GM23248 (cell line): Measurements from ENCODE around the gene C5orf15. TPM values are rescaled to one million over a fixed set of nuclear protein-coding genes. Genes with fewer than 3 reads are reported as not detected.

ENCODE experiments used
- DNase-seq: peaks from one replicate; pipeline ENCODE4 v3.0.0-alpha.2; 2015
- H2AFZ ChIP-seq: fragments of 200-600 bp; sonication (generic); 2 replicates; pipeline ENCODE4 v1.6.1; 2016; ENCODE audit warnings: antibody characterized with exemption
- H3F3A ChIP-seq: fragments of 200-600 bp; sonication (generic); 2 replicates; pipeline ENCODE4 v1.6.1; 2016; ENCODE audit warnings: mild to moderate bottlenecking, antibody characterized with exemption, mixed run types; ENCODE audit not compliant: insufficient read depth
- H3K27ac ChIP-seq: fragments of 200-600 bp; sonication (generic); 2 replicates; pipeline ENCODE4 v1.5.1; 2016; ENCODE audit warnings: mild to moderate bottlenecking
- H3K27me3 ChIP-seq: fragments of 200-600 bp; sonication (generic); replicated peaks from 2 replicates; pipeline ENCODE4 v1.6.1; 2016; ENCODE audit warnings: mild to moderate bottlenecking; ENCODE audit not compliant: insufficient read depth
- H3K36me3 ChIP-seq: fragments of 200-600 bp; sonication (generic); 2 replicates; pipeline ENCODE4 v1.6.1; 2016; ENCODE audit warnings: low read depth, mild to moderate bottlenecking
- H3K4me1 ChIP-seq: fragments of 200-600 bp; sonication (generic); 2 replicates; pipeline ENCODE4 v1.6.1; 2016; ENCODE audit warnings: mild to moderate bottlenecking; ENCODE audit not compliant: insufficient read depth
- H3K4me2 ChIP-seq: fragments of 200-600 bp; sonication (generic); one replicate; pipeline ENCODE4 v1.6.1; 2016; ENCODE audit warnings: mild to moderate bottlenecking; ENCODE audit not compliant: unreplicated experiment
- H3K4me3 ChIP-seq: fragments of 200-600 bp; sonication (generic); 2 replicates; pipeline ENCODE4 v1.5.1; 2016; ENCODE audit warnings: mild to moderate bottlenecking
- H3K79me2 ChIP-seq: fragments of 200-600 bp; sonication (generic); 2 replicates; pipeline ENCODE4 v1.6.1; 2016; ENCODE audit warnings: mild to moderate bottlenecking; ENCODE audit not compliant: insufficient read depth
- H3K9ac ChIP-seq: fragments of 200-600 bp; sonication (generic); 2 replicates; pipeline ENCODE4 v1.6.1; 2016; ENCODE audit warnings: mild to moderate bottlenecking
- H3K9me2 ChIP-seq: fragments of 200-600 bp; sonication (generic); 2 replicates; pipeline ENCODE4 v1.6.1; 2016; ENCODE audit warnings: mixed run types, mild to moderate bottlenecking, moderate library complexity; ENCODE audit not compliant: insufficient read depth
- H3K9me3 ChIP-seq: fragments of 200-600 bp; sonication (generic); one replicate; pipeline ENCODE4 v1.6.1; 2017; ENCODE audit warnings: low read depth
- H4K20me1 ChIP-seq: fragments of 200-600 bp; sonication (generic); 2 replicates; pipeline ENCODE4 v1.6.0; 2016; ENCODE audit not compliant: insufficient read depth
- EZH2 ChIP-seq: fragments of 200-600 bp; sonication (generic); IDR thresholded peaks from 2 replicates; pipeline ENCODE4 v1.6.1; 2018; ENCODE audit warnings: antibody characterized with exemption, mild to moderate bottlenecking; ENCODE audit not compliant: insufficient read depth, poor library complexity, severe bottlenecking
- EZH2phosphoT487 ChIP-seq: fragments of 200-600 bp; sonication (generic); IDR thresholded peaks from 2 replicates; pipeline ENCODE4 v1.6.1; 2018; ENCODE audit warnings: antibody characterized with exemption, moderate library complexity, mild to moderate bottlenecking, low read depth; ENCODE audit not compliant: insufficient read depth
- WGBS, 2 experiments: methylation state at CpG; one replicate each; pipeline ENCODE4 v1.1.6; 2015 to 2017; ENCODE audit warnings: low lambda C conversion rate in 2 of 2, low coverage in 1 of 2; ENCODE audit errors: missing lambda C conversion rate in 2 of 2; 5-methylcytosine and 5-hydroxymethylcytosine counted together
- in situ Hi-C: fragments of 300-500 bp; cut with MboI; formaldehyde crosslinking; loops from 2 replicates; pipeline ENCODE4 v1.15.0; 2020
- polyA plus RNA-seq: library from polyadenylated mRNA; unstranded; fragments of >200 nt; fragmentation: Nextera tagmentation; extraction: Ambion mirVana; gene quantifications from 2 replicates; pipeline ENCODE4 v1.2.1, GENCODE V29; 2016
- total RNA-seq: library from RNA; depleted of rRNA; stranded (reverse); fragments of >200 nt; shearing (Covaris generic); gene quantifications from 2 replicates; pipeline ENCODE4 v1.2.3, GENCODE V29; 2014

Gene C5orf15
- total and polyA plus RNA-seq, 2 experiments from 2014 or later = 122 to 128 TPM

- H3K9ac ChIP-seq = no peak overlapping the region
- no peaks in the 10 kb centered on the region for H3F3A ChIP-seq
- WGBS, 2 experiments = 87 to 88% methylated on average over 13 of the region's 13 CpGs
- in situ Hi-C loops = loop anchor here (25.0 kb wide), 1 partner anchor 815 kb away; no protein-coding TSS in a partner anchor
- H3K36me3 ChIP-seq = no peaks in the 10 kb centered on the region
- no peak overlapping the region for H2AFZ ChIP-seq
- no peaks in the 10 kb centered on the region for H3K9me2 ChIP-seq
- no peak overlapping the region for H3K4me3 ChIP-seq
- H3K27me3 ChIP-seq = no peaks in the 10 kb centered on the region; the same call in none of the 2 replicates
- no peaks in the 10 kb centered on the region for H4K20me1 ChIP-seq
- no peaks in the 10 kb centered on the region for H3K79me2 ChIP-seq
- no peak for DNase-seq
- H3K9me3 ChIP-seq = no peaks in the 10 kb centered on the region
- no peak for TF ChIP-seq EZH2phosphoT487
- TF ChIP-seq EZH2 = no peak
- no peak overlapping the region for H3K4me2 ChIP-seq
- H3K27ac ChIP-seq = no peak overlapping the region
- H3K4me1 ChIP-seq = peaks cover 6% of the 10 kb centered on the region; the same call in 1 of the 2 replicates
These were observed 40.9 kb downstream of the C5orf15 start for GRCh38 chr5:133927300-133928180.

- H3K79me2 ChIP-seq = no peaks in the 10 kb centered on the region
- H4K20me1 ChIP-seq = no peaks in the 10 kb centered on the region
- in situ Hi-C loops = loop anchor here (25.0 kb wide), 1 partner anchor 814 kb away; no protein-coding TSS in a partner anchor
- H3K9ac ChIP-seq = no peak overlapping the region
- WGBS, 2 experiments = 48 to 51% methylated on average over 17 of the region's 17 CpGs
- no peak overlapping the region for H3K27ac ChIP-seq
- H3K36me3 ChIP-seq = no peaks in the 10 kb centered on the region
- H3F3A ChIP-seq = no peaks in the 10 kb centered on the region
- H3K4me1 ChIP-seq = peaks cover 6% of the 10 kb centered on the region; the same call in 1 of the 2 replicates
- H3K4me2 ChIP-seq = no peak overlapping the region
- no peak overlapping the region for H3K4me3 ChIP-seq
- TF ChIP-seq EZH2 = no peak
- no peak overlapping the region for H2AFZ ChIP-seq
- no peaks in the 10 kb centered on the region; the same call in none of the 2 replicates for H3K27me3 ChIP-seq
- H3K9me2 ChIP-seq = no peaks in the 10 kb centered on the region
- DNase-seq = no peak
- no peaks in the 10 kb centered on the region for H3K9me3 ChIP-seq
These were observed 41.7 kb downstream of the C5orf15 start for GRCh38 chr5:133926489-133927299.

- H3F3A ChIP-seq = no peaks in the 10 kb centered on the region
- no peaks in the 10 kb centered on the region for H3K79me2 ChIP-seq
- no peak overlapping the region for H3K4me2 ChIP-seq
- H3K4me3 ChIP-seq = no peak overlapping the region
- H3K9me2 ChIP-seq = no peaks in the 10 kb centered on the region
- no peak overlapping the region for H3K9ac ChIP-seq
- no peaks in the 10 kb centered on the region for H3K36me3 ChIP-seq
- H3K27me3 ChIP-seq = no peaks in the 10 kb centered on the region; the same call in none of the 2 replicates
- no peak overlapping the region for H2AFZ ChIP-seq
- no peak for DNase-seq
- H3K4me1 ChIP-seq = peaks cover 6% of the 10 kb centered on the region; the same call in 1 of the 2 replicates
- WGBS, 2 experiments = 76 to 78% methylated on average over 12 of the region's 12 CpGs
- in situ Hi-C loops = loop anchor here (25.0 kb wide), 1 partner anchor 814 kb away; no protein-coding TSS in a partner anchor
- TF ChIP-seq EZH2phosphoT487 = no peak
- no peak for TF ChIP-seq EZH2
- no peaks in the 10 kb centered on the region for H4K20me1 ChIP-seq
- no peaks in the 10 kb centered on the region for H3K9me3 ChIP-seq
- no peak overlapping the region for H3K27ac ChIP-seq
These were observed 42.4 kb downstream of the C5orf15 start for GRCh38 chr5:133925866-133926488.

GRCh38 chr5:133925269-133925668 is 43.2 kb downstream of the C5orf15 start:
- peaks cover 6% of the 10 kb centered on the region; the same call in 1 of the 2 replicates for H3K4me1 ChIP-seq
- no peaks in the 10 kb centered on the region; the same call in none of the 2 replicates for H3K27me3 ChIP-seq
- no peaks in the 10 kb centered on the region for H3K9me2 ChIP-seq

More at GRCh38 chr5:133925269-133925668, 43.2 kb downstream of the C5orf15 start:
- no peak overlapping the region for H3K27ac ChIP-seq
- H3K36me3 ChIP-seq = no peaks in the 10 kb centered on the region
- no peak overlapping the region for H3K4me3 ChIP-seq
- in situ Hi-C loops = loop anchor here (25.0 kb wide), 1 partner anchor 813 kb away; no protein-coding TSS in a partner anchor
- no peaks in the 10 kb centered on the region for H4K20me1 ChIP-seq
- WGBS, 2 experiments = 77 to 86% methylated on average over 3 of the region's 3 CpGs
- no peaks in the 10 kb centered on the region for H3F3A ChIP-seq
- H3K4me2 ChIP-seq = no peak overlapping the region
- H3K79me2 ChIP-seq = no peaks in the 10 kb centered on the region
- no peak overlapping the region for H3K9ac ChIP-seq
- no peaks in the 10 kb centered on the region for H3K9me3 ChIP-seq
- TF ChIP-seq EZH2 = no peak
- TF ChIP-seq EZH2phosphoT487 = no peak
- H2AFZ ChIP-seq = no peak overlapping the region
- no peak for DNase-seq
